IMR-90 (cell line): Measurements from ENCODE around the gene PLA2G4C. TPM values are rescaled to one million over a fixed set of nuclear protein-coding genes. Genes with fewer than 3 reads are reported as not detected.

Source experiments
- ATAC-seq: fragments of 200-7000 bp; cut with Tn5 transposase; 2 replicates; pipeline ENCODE4 v1.9.1; 2020; ENCODE audit warnings: low read depth, mild to moderate bottlenecking, moderate library complexity
- BruUV-seq: library from RNA; stranded (reverse); fragments of 400-500 nt; replicated peaks from 2 replicates; lab custom pipeline; 2021; lab: Mats Ljungman, UMichigan
- CTCF ChIA-PET: fragments of 300-600 bp; formaldehyde crosslinking; extraction: SDS; loops from one replicate; lab custom pipeline; 2021; ENCODE audit warnings: antibody characterized with exemption; lab: Yijun Ruan, JAX
- POLR2A ChIA-PET: fragments of 300-600 bp; sonication (Branson Sonifier 250); formaldehyde crosslinking; loops from one replicate; lab custom pipeline; 2022; ENCODE audit warnings: antibody characterized with exemption; ENCODE audit not compliant: unreplicated experiment; lab: Charles Lee
- DNase-seq: peaks from one replicate; pipeline ENCODE4 v3.0.0; 2013
- H2AFZ ChIP-seq: replicated peaks from 2 replicates; pipeline ENCODE3; 2013; ENCODE audit warnings: low read length, mild to moderate bottlenecking; ENCODE audit not compliant: poor library complexity
- H2AK5ac ChIP-seq: 2 replicates; pipeline ENCODE4 v1.6.1; 2013; ENCODE audit warnings: low read depth, low read length, inconsistent platforms
- H2AK9ac ChIP-seq: replicated peaks from 2 replicates; pipeline ENCODE3; 2013; ENCODE audit warnings: mild to moderate bottlenecking, low read depth, low read length, moderate library complexity; ENCODE audit not compliant: poor library complexity
- H2BK120ac ChIP-seq: 2 replicates; pipeline ENCODE4 v1.6.1; 2013; ENCODE audit warnings: low read depth, low read length, inconsistent platforms
- H2BK15ac ChIP-seq: 3 replicates; pipeline ENCODE4 v1.6.1; 2013; ENCODE audit warnings: low read depth, low read length, inconsistent platforms
- H2BK20ac ChIP-seq: 2 replicates; pipeline ENCODE4 v1.6.1; 2013; ENCODE audit warnings: low read depth, mild to moderate bottlenecking, inconsistent platforms, low read length, moderate library complexity
- H2BK5ac ChIP-seq: 2 replicates; pipeline ENCODE4 v1.6.1; 2013; ENCODE audit warnings: mild to moderate bottlenecking, low read depth, low read length, inconsistent platforms; ENCODE audit not compliant: poor library complexity, severe bottlenecking
- H3K14ac ChIP-seq: replicated peaks from 2 replicates; pipeline ENCODE4 v1.6.1; 2013; ENCODE audit warnings: low read depth, low read length, inconsistent platforms
- H3K18ac ChIP-seq: 2 replicates; pipeline ENCODE4 v1.6.1; 2013; ENCODE audit warnings: low read depth, low read length, control low read depth
- H3K23ac ChIP-seq: 2 replicates; pipeline ENCODE4 v1.6.1; 2013; ENCODE audit warnings: low read depth, low read length, inconsistent platforms
- H3K27ac ChIP-seq: 2 replicates; pipeline ENCODE4 v1.5.1; 2013; ENCODE audit warnings: mild to moderate bottlenecking, control low read depth, low read length; ENCODE audit not compliant: insufficient read depth
- H3K27me3 ChIP-seq: 2 replicates; pipeline ENCODE4 v1.6.1; 2013; ENCODE audit warnings: low read length; ENCODE audit not compliant: control insufficient read depth, insufficient read depth
- H3K36me3 ChIP-seq: 2 replicates; pipeline ENCODE4 v1.6.1; 2013; ENCODE audit warnings: low read length, mixed read lengths; ENCODE audit not compliant: control insufficient read depth, insufficient read depth
- H3K4ac ChIP-seq: 2 replicates; pipeline ENCODE4 v1.6.1; 2013; ENCODE audit warnings: low read depth, low read length, inconsistent platforms
- H3K4me1 ChIP-seq: 2 replicates; pipeline ENCODE4 v1.6.1; 2013; ENCODE audit warnings: low read length, mixed read lengths; ENCODE audit not compliant: control insufficient read depth, insufficient read depth
- H3K4me2 ChIP-seq: 2 replicates; pipeline ENCODE4 v1.6.1; 2013; ENCODE audit warnings: low read depth, mild to moderate bottlenecking, control low read depth, low read length, moderate library complexity
- H3K4me3 ChIP-seq: 2 replicates; pipeline ENCODE4 v1.5.1; 2013; ENCODE audit warnings: low read depth, mild to moderate bottlenecking, control low read depth, low read length, moderate library complexity; ENCODE audit not compliant: insufficient read depth
- H3K56ac ChIP-seq: 2 replicates; pipeline ENCODE4 v1.6.1; 2013; ENCODE audit warnings: low read length, inconsistent platforms; ENCODE audit not compliant: insufficient read depth; ENCODE audit errors: extremely low read depth
- H3K79me1 ChIP-seq, 2 experiments: 2 replicates each; pipeline ENCODE4 v1.6.1; 2013; ENCODE audit warnings: low read length in 2 of 2, inconsistent platforms in 1 of 2, low read depth in 1 of 2
- H3K9ac ChIP-seq: 2 replicates; pipeline ENCODE4 v1.6.1; 2013; ENCODE audit warnings: low read depth, low read length, control low read depth
- H3K9me1 ChIP-seq: 2 replicates; pipeline ENCODE4 v1.6.1; 2013; ENCODE audit warnings: low read length, inconsistent platforms; ENCODE audit not compliant: insufficient read depth
- H3K9me3 ChIP-seq: 2 replicates; pipeline ENCODE4 v1.6.1; 2013; ENCODE audit warnings: low read length; ENCODE audit not compliant: control insufficient read depth, insufficient read depth
- H4K20me1 ChIP-seq: 2 replicates; pipeline ENCODE4 v1.6.1; 2013; ENCODE audit warnings: low read length, inconsistent platforms; ENCODE audit not compliant: insufficient read depth
- H4K5ac ChIP-seq: 2 replicates; pipeline ENCODE4 v1.6.1; 2013; ENCODE audit warnings: mild to moderate bottlenecking, low read depth, low read length, control low read depth
- H4K8ac ChIP-seq, 2 experiments: 2 replicates each; pipeline ENCODE4 v1.6.1; 2013; ENCODE audit warnings: low read depth in 2 of 2, low read length in 2 of 2, control low read depth in 1 of 2, inconsistent platforms in 1 of 2
- H4K91ac ChIP-seq: 2 replicates; pipeline ENCODE4 v1.6.1; 2013; ENCODE audit warnings: low read depth, low read length, inconsistent platforms; ENCODE audit not compliant: insufficient read depth
- CEBPB ChIP-seq: IDR thresholded peaks from 2 replicates; pipeline ENCODE4 v1.6.1; 2012; ENCODE audit warnings: low read depth, low read length, improper control_type of control experiment
- CHD1 ChIP-seq: IDR thresholded peaks from 2 replicates; pipeline ENCODE4 v1.6.1; 2012; ENCODE audit warnings: low read depth, low read length, improper control_type of control experiment
- FOS ChIP-seq: fragments of 150-350 bp; IDR thresholded peaks from 2 replicates; pipeline ENCODE4 v1.6.1; 2016; ENCODE audit warnings: low read depth, low read length
- MAZ ChIP-seq: IDR thresholded peaks from 2 replicates; pipeline ENCODE4 v1.6.1; 2012; ENCODE audit warnings: low read depth, mild to moderate bottlenecking, low read length, improper control_type of control experiment, moderate library complexity, borderline replicate concordance
- MXI1 ChIP-seq: IDR thresholded peaks from 2 replicates; pipeline ENCODE4 v1.6.1; 2012; ENCODE audit warnings: low read depth, mild to moderate bottlenecking, low read length, moderate library complexity, borderline replicate concordance
- NFE2L2 ChIP-seq: fragments of 150-350 bp; IDR thresholded peaks from 2 replicates; pipeline ENCODE4 v1.6.1; 2016; ENCODE audit warnings: low read depth, mild to moderate bottlenecking, low read length
- RCOR1 ChIP-seq: IDR thresholded peaks from 2 replicates; pipeline ENCODE4 v1.6.1; 2012; ENCODE audit warnings: mild to moderate bottlenecking, low read length, improper control_type of control experiment; ENCODE audit not compliant: insufficient replicate concordance
- RFX5 ChIP-seq: IDR thresholded peaks from 2 replicates; pipeline ENCODE4 v1.8.0; 2012; ENCODE audit warnings: low read depth, mild to moderate bottlenecking, low read length, moderate library complexity
- SMC3 ChIP-seq: fragments of 150-350 bp; IDR thresholded peaks from 2 replicates; pipeline ENCODE4 v1.6.1; 2016; ENCODE audit warnings: low read depth, mild to moderate bottlenecking, antibody characterized with exemption, low read length, moderate library complexity
- WGBS, 2 experiments: methylation state at CpG; one replicate each; pipeline versions ENCODE4 v1.1.5 to v1.1.7; 2013; ENCODE audit warnings: missing lambda C conversion rate in 2 of 2; ENCODE audit not compliant: insufficient read length in 1 of 2; ENCODE audit errors: extremely low coverage in 2 of 2; 5-methylcytosine and 5-hydroxymethylcytosine counted together
- dilution Hi-C: fragments of 300-500 bp; cut with HindIII; formaldehyde crosslinking; loops from one replicate; pipeline ENCODE4 v1.14.3; 2018; ENCODE audit warnings: low sequenced_read_pairs; ENCODE audit not compliant: unreplicated experiment
- in situ Hi-C: fragments of 300-500 bp; cut with MboI; formaldehyde crosslinking; loops from 3 replicates; pipeline ENCODE4 v1.14.3; 2019; ENCODE audit warnings: low sequenced_read_pairs, inconsistent platforms, mixed read lengths
- intact Hi-C: fragments of 100-400 bp; cut with micrococcal nuclease; formaldehyde crosslinking; loops from 2 replicates; pipeline ENCODE4 v1.10.0; 2022
- polyA plus RNA-seq, 3 experiments: library from polyadenylated mRNA; depleted of rRNA; stranded (reverse); fragments of >200 nt; gene quantifications; 2 replicates each; pipeline ENCODE4 v1.2.3, GENCODE V29; 2012; ENCODE audit warnings: low replicate concordance in 1 of 3
- total RNA-seq: library from RNA; depleted of rRNA; stranded (reverse); fragments of >200 nt; gene quantifications from 2 replicates; pipeline ENCODE4 v1.2.3, GENCODE V29; 2012
- TF ChIP-seq, protein P1 (sequence below): fragments of 150-350 bp; IDR thresholded peaks from 2 replicates; pipeline ENCODE4 v1.6.1; 2017; ENCODE audit warnings: mild to moderate bottlenecking, antibody characterized with exemption, low read length, low read depth

PLA2G4C gene
- total and polyA plus RNA-seq, 2 of the 4 experiments (the other 2 are of a cell fraction): 4.3 to 5.7 TPM

DNA sequence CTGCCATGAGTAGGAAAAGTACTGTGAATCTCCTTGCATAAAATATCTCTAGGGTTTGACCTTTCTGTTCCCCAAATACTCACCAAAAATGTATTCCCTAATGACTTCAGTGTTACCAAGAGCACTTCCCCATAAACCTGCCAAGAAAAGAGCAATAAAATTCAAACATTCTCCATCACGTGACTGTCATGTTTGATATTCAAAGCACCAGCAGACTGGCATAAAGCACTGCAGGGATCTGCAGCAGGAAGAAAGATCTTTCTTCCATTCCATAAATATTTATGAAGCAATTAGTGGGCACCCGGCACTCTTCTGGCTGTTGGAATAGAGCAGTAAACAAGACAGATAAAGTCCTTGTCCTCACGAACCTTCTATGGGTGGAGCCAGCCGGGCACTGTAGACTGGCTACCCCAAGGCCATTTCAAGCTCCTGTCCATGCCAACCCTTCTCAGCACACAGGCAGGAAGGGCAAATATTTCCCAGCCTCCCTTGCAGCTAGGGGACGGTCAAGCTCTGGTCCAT lies 20.3 kb downstream of the PLA2G4C start:
- no peak overlapping the region for H3K4me2 ChIP-seq
- peak overlapping the region; percentile 32; the same call in 1 of the 2 replicates for H2BK120ac ChIP-seq
- peak overlapping the region; percentile 39; the same call in 1 of the 2 replicates for H3K4ac ChIP-seq
- H3K9ac ChIP-seq: no peak overlapping the region
- H2AK5ac ChIP-seq: peak overlapping the region; percentile 30
- DNase-seq: no peak
- H2AK9ac ChIP-seq: no peak overlapping the region
- H2BK15ac ChIP-seq: no peak overlapping the region
- H2AFZ ChIP-seq: peak overlapping the region; percentile 37
- peaks cover 5% of the 10 kb centered on the region for H3K27me3 ChIP-seq
- H4K20me1 ChIP-seq: no peaks in the 10 kb centered on the region
- ChIA-PET POLR2A (no interaction called here), CTCF (interaction anchor here (0.9 kb wide), 1 partner anchor 11 kb away, joined by 3 read pairs; no protein-coding TSS in a partner anchor)
- BruUV-seq: no TSS peak
- peak overlapping the region; percentile 33 for H4K91ac ChIP-seq
- H3K18ac ChIP-seq: no peak overlapping the region
- H4K5ac ChIP-seq: no peak overlapping the region
- TF ChIP-seq MXI1 (no peak), MAZ (no peak), CEBPB (no peak), FOS (no peak), RFX5 (no peak), SMC3 (no peak), NFE2L2 (no peak), RCOR1 (no peak), CHD1 (no peak)
- TF ChIP-seq, protein P1, sequence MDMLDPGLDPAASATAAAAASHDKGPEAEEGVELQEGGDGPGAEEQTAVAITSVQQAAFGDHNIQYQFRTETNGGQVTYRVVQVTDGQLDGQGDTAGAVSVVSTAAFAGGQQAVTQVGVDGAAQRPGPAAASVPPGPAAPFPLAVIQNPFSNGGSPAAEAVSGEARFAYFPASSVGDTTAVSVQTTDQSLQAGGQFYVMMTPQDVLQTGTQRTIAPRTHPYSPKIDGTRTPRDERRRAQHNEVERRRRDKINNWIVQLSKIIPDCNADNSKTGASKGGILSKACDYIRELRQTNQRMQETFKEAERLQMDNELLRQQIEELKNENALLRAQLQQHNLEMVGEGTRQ: no peak
- no peak overlapping the region for H2BK5ac ChIP-seq
- H3K4me3 ChIP-seq: no peak overlapping the region
- no peak overlapping the region for H3K27ac ChIP-seq
- peaks cover 11% of the 10 kb centered on the region; the same call in 1 of the 2 replicates for H3K9me3 ChIP-seq
- dilution Hi-C loops: no loop called here
- H2BK20ac ChIP-seq: no peak overlapping the region
- no peak overlapping the region for H4K8ac ChIP-seq
- H3K14ac ChIP-seq: no peak overlapping the region
- H3K9me1 ChIP-seq: no peaks in the 10 kb centered on the region
- H3K4me1 ChIP-seq: no peaks in the 10 kb centered on the region
- H3K56ac ChIP-seq: no peak overlapping the region
- H3K79me1 ChIP-seq: no peaks in the 10 kb centered on the region
- H3K23ac ChIP-seq: no peak overlapping the region
- in situ Hi-C loops: no loop called here
- intact Hi-C loops: no loop called here
- H3K36me3 ChIP-seq: no peaks in the 10 kb centered on the region; the same call in 1 of the 2 replicates
- no peak for ATAC-seq
- no CpG with 5 or more reads among the region's 5 CpGs for WGBS, 2 experiments
